Retinal pigment epithelial cell (primary cell): Measurements from ENCODE around the gene NUFIP2.
"Not testable (repeated sequence)": the region's sequence is repeated elsewhere in the genome, so short reads cannot be mapped to it uniquely, and the experiment has no call there.

Source experiments
- DNase-seq: peaks from one replicate; pipeline ENCODE4 v3.0.0-alpha.2; 2010; ENCODE audit warnings: low read depth
- H3K4me3 ChIP-seq: 2 replicates; pipeline ENCODE4 v1.5.1; 2011; ENCODE audit warnings: mild to moderate bottlenecking, low read length, control low read depth, moderate library complexity
- TF ChIP-seq, protein P1 (sequence below): conservative IDR thresholded peaks from 2 replicates; pipeline ENCODE4 v1.5.1; 2011; ENCODE audit warnings: low read depth, low read length, control low read depth, inconsistent platforms

The NUFIP2 gene

DNA sequence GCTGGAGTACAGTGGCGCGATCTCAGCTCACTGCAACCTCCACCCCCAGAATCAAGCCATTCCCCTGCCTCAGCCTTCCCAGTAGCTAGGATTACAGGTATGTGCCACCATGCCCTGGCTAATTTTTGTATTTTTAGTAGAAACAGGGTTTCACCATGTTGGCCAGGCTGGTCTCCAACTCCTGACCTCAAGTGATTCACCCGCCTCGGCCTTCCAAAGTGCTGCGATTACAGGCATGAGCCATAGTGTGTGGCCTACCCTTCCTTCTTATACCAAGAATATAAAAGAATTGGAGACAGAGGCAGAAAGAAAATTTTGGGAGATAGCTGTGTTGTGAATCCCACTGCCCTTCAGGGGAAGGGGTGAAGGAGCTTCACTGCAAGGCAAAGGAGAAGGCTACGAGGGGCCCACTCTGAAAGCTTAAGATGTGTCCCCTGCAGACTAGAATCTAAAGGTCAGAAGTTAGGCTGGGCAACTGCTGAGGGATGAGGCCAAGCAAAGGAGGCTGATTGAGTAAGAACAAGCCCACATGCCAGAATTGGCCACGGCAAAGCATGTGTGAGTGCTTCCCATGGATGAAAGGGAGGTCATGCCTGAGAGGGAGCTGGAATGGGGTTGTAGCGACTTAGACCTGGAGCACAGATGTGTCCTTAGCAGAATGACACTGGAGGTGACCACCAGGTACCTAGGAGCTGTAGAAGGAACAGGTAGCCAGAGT lies 55.7 kb downstream of the NUFIP2 start:
- H3K4me3 ChIP-seq, result no peak overlapping the region
- no peak for DNase-seq
- TF ChIP-seq, protein P1, sequence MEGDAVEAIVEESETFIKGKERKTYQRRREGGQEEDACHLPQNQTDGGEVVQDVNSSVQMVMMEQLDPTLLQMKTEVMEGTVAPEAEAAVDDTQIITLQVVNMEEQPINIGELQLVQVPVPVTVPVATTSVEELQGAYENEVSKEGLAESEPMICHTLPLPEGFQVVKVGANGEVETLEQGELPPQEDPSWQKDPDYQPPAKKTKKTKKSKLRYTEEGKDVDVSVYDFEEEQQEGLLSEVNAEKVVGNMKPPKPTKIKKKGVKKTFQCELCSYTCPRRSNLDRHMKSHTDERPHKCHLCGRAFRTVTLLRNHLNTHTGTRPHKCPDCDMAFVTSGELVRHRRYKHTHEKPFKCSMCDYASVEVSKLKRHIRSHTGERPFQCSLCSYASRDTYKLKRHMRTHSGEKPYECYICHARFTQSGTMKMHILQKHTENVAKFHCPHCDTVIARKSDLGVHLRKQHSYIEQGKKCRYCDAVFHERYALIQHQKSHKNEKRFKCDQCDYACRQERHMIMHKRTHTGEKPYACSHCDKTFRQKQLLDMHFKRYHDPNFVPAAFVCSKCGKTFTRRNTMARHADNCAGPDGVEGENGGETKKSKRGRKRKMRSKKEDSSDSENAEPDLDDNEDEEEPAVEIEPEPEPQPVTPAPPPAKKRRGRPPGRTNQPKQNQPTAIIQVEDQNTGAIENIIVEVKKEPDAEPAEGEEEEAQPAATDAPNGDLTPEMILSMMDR, result no peak

DNA sequence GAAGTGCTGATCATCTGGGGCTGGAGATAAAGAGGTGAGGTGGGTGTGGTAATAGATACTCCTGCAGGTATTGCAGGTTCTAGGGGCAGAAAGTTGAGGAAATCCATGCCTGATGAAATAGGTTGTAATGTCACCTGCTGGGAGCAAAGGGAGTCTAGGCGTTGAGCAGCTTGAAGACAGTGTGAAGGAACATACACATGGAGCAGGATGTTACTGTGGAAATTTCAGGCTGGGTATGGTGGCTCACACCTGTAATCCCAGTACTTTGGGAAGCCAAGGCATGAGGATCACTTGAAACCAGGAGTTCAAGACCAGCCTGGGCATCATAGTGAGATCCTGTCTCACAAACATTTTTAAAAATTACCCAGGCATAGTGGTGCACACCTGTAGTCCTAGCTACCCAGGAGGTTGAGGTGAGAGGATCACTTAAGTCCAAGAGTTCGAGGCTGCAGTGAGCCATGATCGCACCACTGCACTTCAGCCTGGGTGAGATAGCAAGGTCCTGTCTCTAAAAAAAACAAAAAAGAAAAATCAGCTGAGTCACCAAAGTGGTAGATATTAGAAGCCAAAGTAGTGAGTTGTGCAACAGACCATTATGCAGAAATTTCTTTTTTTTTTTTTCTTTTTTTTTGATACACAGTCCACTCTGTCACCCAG lies 56.3 kb downstream of the NUFIP2 start:
- no peak for DNase-seq
- TF ChIP-seq, protein P1, result no peak
- H3K4me3 ChIP-seq, result no peak overlapping the region

DNA sequence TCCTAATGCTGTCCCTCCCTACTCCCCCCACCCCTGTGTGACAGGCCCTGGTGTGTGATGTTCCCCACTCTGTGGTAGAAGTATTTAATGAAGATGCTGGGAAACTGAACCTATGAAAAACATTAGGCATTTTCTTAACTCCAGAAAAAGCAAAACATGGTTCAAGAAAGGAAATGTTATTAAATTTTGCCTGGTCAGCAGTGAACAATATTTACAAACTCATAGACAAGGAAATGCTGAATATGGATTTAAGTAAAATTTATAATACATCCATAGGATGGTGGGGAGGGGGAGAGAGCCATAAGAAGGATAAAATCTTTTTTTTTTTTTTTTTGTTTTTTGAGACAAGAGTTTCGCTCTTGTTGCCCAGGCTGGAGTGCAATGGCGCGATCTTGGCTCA lies 58.0 kb downstream of the NUFIP2 start:
- no peak overlapping the region for H3K4me3 ChIP-seq
- no peak for DNase-seq
- TF ChIP-seq, protein P1, result no peak

DNA sequence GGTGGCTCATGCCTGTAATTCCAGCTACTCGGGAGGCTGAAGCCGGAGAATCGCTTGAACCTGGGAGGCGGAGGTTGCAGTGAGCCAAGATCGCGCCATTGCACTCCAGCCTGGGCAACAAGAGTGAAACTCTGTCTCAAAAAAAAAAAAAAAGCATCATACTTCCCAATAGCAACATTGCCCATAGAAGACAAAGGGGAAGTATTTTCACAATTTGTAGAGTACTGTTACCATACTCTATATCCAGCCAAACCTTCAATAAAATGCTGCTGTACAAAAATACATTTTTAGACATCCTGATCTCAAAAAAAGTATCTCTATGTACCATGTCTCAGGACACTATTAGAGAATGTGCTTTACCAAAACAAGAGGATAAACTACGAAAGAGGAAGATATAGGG lies 59.0 kb downstream of the NUFIP2 start:
- H3K4me3 ChIP-seq, DNase-seq: not testable (repeated sequence)

DNA sequence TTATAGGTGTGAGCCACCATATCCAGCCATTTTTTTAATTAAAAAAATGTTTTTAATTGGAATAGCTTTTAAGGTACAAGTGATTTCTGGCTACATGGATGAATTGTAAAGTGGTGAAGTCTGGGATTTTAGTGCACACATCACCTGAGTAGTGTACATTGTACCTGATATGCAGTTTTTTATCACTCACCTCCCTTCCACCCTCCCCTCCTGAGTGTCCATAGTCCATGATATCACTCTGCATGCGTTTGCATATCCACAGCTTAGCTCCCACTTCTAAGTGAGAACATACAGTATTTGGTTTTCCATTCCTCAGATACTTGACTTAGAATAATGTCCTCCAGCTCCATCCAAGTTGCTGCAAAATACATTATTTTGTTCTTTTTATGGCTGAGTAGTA lies 60.6 kb downstream of the NUFIP2 start:
- no peak overlapping the region for H3K4me3 ChIP-seq
- TF ChIP-seq, protein P1, result no peak
- DNase-seq, result no peak

DNA sequence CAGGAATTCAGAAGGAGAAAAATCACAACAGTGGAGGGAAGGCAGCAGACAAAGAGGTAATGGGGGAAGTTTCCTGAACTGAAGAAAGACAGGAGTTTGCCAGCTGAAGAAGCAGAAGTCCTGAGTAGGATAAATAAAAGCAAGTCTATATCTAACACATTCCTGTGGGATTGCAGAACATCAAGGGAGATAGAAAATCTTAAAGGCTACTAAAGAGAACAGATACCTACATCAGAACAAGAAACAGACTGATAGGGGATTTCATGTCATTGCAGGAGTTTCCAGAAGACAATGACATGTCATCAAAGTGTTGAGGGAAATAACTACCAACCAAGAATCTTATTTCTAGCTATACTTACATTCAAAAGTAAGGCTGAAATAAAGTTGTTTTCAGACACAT lies 68.6 kb downstream of the NUFIP2 start:
- DNase-seq, result no peak
- TF ChIP-seq, protein P1, result no peak
- no peak overlapping the region for H3K4me3 ChIP-seq

DNA sequence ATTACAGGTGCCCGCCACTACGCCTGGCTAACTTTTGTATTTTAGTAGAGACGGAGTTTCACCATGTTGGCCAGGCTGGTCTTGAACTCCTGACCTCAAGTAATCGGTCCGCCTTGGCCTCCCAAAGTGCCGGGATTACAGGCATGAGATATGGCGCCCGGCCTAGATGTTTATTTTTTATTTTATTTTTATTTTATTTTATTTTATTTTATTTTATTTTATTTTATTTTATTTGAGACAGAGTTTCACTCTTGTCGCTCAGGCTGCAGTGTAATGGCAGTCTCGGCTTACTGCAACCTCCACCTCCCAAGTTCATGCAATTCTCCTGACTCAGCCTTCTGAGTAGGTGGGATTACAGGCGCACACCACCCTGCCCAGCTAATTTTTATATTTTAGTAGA lies 72.6 kb downstream of the NUFIP2 start:
- not testable (repeated sequence) for DNase-seq, H3K4me3 ChIP-seq

DNA sequence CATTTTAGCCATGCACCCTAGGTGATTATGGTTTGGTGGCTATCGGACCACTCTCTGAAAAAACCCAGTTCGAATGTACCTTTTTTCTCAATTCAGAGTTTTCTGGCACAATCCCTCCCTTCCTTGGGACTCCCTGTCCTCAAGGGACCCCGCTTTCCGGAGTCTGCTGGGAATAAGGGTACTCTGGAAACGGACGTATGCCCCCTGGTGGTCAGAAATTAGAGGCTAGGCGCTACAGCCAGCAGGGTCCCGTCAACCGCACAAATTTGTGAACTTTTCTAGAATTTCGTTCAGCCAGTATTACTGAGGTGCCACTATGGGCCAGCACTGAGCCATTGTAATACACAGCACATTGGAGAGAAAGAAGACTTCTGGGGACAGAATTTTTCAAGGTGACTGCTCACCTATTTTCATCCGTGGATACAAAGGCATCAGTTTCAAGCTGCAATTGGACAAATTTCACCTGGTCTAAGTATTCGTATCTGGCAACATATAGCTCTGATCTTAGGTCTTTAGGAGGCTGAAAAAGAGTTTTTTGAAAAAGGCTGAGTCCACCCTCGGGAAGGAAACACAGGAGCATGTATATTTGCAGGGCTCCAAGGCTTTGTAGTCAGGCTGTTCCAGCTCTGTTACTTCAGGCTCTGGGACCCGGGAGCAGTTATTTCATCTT lies 74.4 kb downstream of the NUFIP2 start:
- H3K4me3 ChIP-seq, result no peak overlapping the region
- TF ChIP-seq, protein P1, result peak; percentile 95
- DNase-seq, result peak; percentile 41
